HEK293T (cell line): ENCODE data around the gene SEC14L1.

Experiments used
- CTCF ChIA-PET: fragments of 350-600 bp; formaldehyde crosslinking; extraction: SDS; loops from one replicate; lab custom pipeline; 2021; ENCODE audit warnings: antibody characterized with exemption, inconsistent platforms; lab: Yijun Ruan, JAX
- POLR2A ChIA-PET: fragments of 350-600 bp; formaldehyde crosslinking; extraction: SDS; loops from one replicate; lab custom pipeline; 2020; ENCODE audit warnings: antibody characterized with exemption, inconsistent platforms; lab: Yijun Ruan, JAX
- DNase-seq: peaks from one replicate; pipeline ENCODE4 v3.0.0; 2012; ENCODE audit warnings: mixed read lengths; ENCODE audit errors: extremely low spot score
- ARNT ChIP-seq: fragments of 450-650 bp; IDR thresholded peaks from 2 replicates; pipeline ENCODE4 v1.6.1; 2017; ENCODE audit warnings: mild to moderate bottlenecking
- BHLHE40 ChIP-seq: fragments of 450-650 bp; IDR thresholded peaks from 2 replicates; pipeline ENCODE4 v1.6.1; 2016; ENCODE audit warnings: mild to moderate bottlenecking, moderate library complexity, borderline replicate concordance
- CTBP1 ChIP-seq: fragments of 450-650 bp; IDR thresholded peaks from 2 replicates; pipeline ENCODE4 v1.6.1; 2016; ENCODE audit warnings: borderline replicate concordance
- ELF4 ChIP-seq: fragments of 450-650 bp; IDR thresholded peaks from 2 replicates; pipeline ENCODE4 v1.6.1; 2017; ENCODE audit warnings: antibody characterized with exemption
- FOXA1 ChIP-seq: fragments of 450-650 bp; IDR thresholded peaks from 2 replicates; pipeline ENCODE4 v1.6.1; 2016; ENCODE audit warnings: mild to moderate bottlenecking
- FOXK2 ChIP-seq: fragments of 450-650 bp; IDR thresholded peaks from 2 replicates; pipeline ENCODE4 v1.6.1; 2016; ENCODE audit warnings: mild to moderate bottlenecking
- FOXM1 ChIP-seq: fragments of 450-650 bp; IDR thresholded peaks from 2 replicates; pipeline ENCODE4 v1.6.1; 2017; ENCODE audit warnings: mild to moderate bottlenecking, borderline replicate concordance
- HDGF ChIP-seq: fragments of 450-650 bp; IDR thresholded peaks from 2 replicates; pipeline ENCODE4 v1.6.1; 2017; ENCODE audit warnings: antibody characterized with exemption, borderline replicate concordance
- L3MBTL2 ChIP-seq: fragments of 450-650 bp; conservative IDR thresholded peaks from 2 replicates; pipeline ENCODE4 v1.6.1; 2016; ENCODE audit warnings: mild to moderate bottlenecking
- LEF1 ChIP-seq: fragments of 450-650 bp; IDR thresholded peaks from 2 replicates; pipeline ENCODE4 v1.6.1; 2017; ENCODE audit warnings: mild to moderate bottlenecking, borderline replicate concordance
- NFRKB ChIP-seq: fragments of 450-650 bp; IDR thresholded peaks from 2 replicates; pipeline ENCODE4 v1.6.1; 2016; ENCODE audit warnings: mild to moderate bottlenecking, moderate library complexity
- SP1 ChIP-seq: fragments of 450-650 bp; IDR thresholded peaks from 2 replicates; pipeline ENCODE4 v1.6.1; 2017
- SUZ12 ChIP-seq: fragments of 450-650 bp; IDR thresholded peaks from 2 replicates; pipeline ENCODE4 v1.6.1; 2016; ENCODE audit warnings: mild to moderate bottlenecking
- TARDBP ChIP-seq: fragments of 450-650 bp; IDR thresholded peaks from 2 replicates; pipeline ENCODE4 v1.6.1; 2016
- ZNF384 ChIP-seq: fragments of 450-650 bp; IDR thresholded peaks from 2 replicates; pipeline ENCODE4 v1.6.1; 2016
- TF ChIP-seq, protein P1 (sequence below): fragments of 450-650 bp; IDR thresholded peaks from 2 replicates; pipeline ENCODE4 v1.6.1; 2016

The SEC14L1 gene

DNA sequence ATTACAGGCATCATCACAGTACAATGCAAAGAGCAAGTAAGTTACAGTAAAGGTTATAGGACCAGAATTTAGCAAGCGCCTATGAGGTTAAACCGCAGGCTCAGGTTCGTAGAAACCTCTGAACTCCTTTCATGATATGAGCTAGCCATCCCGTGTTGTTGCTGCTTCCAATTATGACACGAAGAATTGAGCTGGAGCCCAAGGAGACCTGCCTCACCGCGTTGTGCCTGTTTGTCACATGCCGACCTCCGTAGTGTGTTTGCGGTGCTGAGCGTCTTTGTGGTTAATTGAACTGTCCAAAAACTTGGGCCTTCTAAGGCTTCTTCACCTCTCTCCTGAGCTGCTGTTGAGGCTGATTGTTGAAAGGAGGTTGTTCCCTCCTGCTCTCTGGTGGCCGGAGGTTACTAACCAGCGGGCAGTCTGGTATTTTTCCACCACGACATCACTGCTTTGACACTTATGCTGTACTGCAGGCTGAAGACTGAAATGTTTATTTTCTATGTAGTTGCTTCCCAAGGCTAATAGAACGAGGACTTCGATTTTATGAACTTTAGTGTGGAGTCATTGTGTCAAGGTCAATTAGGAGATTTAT is 67.5 kb downstream of the SEC14L1 start:
- peak; percentile 39 for DNase-seq
- TF ChIP-seq FOXA1 (no peak), CTBP1 (no peak), SUZ12 (no peak), TARDBP (no peak), ZNF384 (no peak), SP1 (no peak), NFRKB (no peak), HDGF (no peak), L3MBTL2 (no peak), ELF4 (no peak), FOXK2 (no peak)
- ChIA-PET POLR2A (interaction anchor here (1.7 kb wide), 1 partner anchor 68 kb away, joined by 7 read pairs; the partner anchor contains the start of gene SEC14L1), CTCF (no interaction called here)

DNA sequence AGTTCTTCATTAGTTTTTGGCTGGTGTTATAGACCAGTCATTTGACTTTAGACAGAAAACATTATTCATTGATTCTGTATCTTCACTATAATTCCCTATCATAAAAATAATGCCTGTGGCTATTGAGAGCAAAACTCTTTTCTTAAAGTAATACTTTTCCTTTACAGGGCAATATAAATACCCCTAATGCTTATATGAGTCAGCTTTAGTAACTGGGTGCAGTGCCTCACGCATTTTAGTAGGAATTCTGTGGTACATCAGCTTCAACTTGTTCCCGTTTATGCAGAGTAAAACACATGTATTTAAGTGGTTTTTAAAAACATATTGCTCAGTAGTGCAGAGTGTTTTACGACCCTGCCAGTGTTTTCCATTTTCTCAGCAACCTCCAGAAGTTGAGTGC is 68.1 kb downstream of the SEC14L1 start:
- CTCF ChIA-PET = no interaction called here
- no peak for TF ChIP-seq SP1
- TF ChIP-seq L3MBTL2 = no peak
- no peak for TF ChIP-seq FOXK2
- no peak for TF ChIP-seq ZNF384
- TF ChIP-seq LEF1 = no peak
- TF ChIP-seq FOXM1 = no peak
- TF ChIP-seq TARDBP = no peak
- TF ChIP-seq, protein P1, sequence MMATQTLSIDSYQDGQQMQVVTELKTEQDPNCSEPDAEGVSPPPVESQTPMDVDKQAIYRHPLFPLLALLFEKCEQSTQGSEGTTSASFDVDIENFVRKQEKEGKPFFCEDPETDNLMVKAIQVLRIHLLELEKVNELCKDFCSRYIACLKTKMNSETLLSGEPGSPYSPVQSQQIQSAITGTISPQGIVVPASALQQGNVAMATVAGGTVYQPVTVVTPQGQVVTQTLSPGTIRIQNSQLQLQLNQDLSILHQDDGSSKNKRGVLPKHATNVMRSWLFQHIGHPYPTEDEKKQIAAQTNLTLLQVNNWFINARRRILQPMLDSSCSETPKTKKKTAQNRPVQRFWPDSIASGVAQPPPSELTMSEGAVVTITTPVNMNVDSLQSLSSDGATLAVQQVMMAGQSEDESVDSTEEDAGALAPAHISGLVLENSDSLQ = no peak
- no peak for DNase-seq
- POLR2A ChIA-PET = interaction anchor here (1.7 kb wide), 1 partner anchor 69 kb away, joined by 7 read pairs; the partner anchor contains the start of gene SEC14L1

GRCh38 chr17:77209330-77209748 is 68.6 kb downstream of the SEC14L1 start:
- DNase-seq = no peak
- ChIA-PET CTCF (no interaction called here), POLR2A (no interaction called here)
- TF ChIP-seq, protein P1 = no peak
- TF ChIP-seq BHLHE40 (no peak), TARDBP (no peak), SP1 (no peak), FOXM1 (no peak)

DNA sequence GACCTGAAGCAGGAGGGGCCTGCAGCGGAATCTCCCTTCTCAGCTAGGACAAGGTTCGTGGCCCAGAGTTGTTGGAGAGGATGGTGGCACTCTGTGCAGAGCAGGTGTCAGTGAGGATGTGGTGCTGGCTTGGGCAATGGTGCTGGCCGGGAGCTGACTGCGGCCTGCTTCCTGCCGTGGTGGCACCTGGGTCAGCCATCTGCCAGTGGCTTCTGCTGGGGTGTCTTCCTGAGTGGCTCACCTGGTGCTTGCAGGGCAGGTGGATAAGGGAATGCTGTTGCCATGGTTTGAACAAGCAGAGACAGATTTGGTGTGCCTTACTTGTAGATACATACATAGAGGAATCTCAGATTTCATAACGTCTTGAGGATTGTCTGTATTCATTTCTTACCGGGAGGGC is 69.6 kb downstream of the SEC14L1 start:
- TF ChIP-seq BHLHE40 (no peak), NFRKB (no peak), LEF1 (no peak), ELF4 (no peak)
- ChIA-PET CTCF (no interaction called here), POLR2A (no interaction called here)
- no peak for DNase-seq

- CTCF ChIA-PET = interaction anchor here (0.5 kb wide), 1 partner anchor 123 kb away, joined by 3 read pairs; no protein-coding TSS in a partner anchor
- TF ChIP-seq FOXA1 (no peak), SUZ12 (no peak), SP1 (no peak), ZNF384 (no peak), CTBP1 (no peak), ARNT (no peak), FOXM1 (no peak), HDGF (no peak)
- no peak for DNase-seq
- POLR2A ChIA-PET = no interaction called here
Measured at GRCh38 chr17:77210946-77211541, 70.3 kb downstream of the SEC14L1 start.

- ChIA-PET CTCF (no interaction called here), POLR2A (no interaction called here)
- TF ChIP-seq ARNT (no peak), LEF1 (no peak), L3MBTL2 (no peak)
- TF ChIP-seq, protein P1 = no peak
- no peak for DNase-seq
Measured at GRCh38 chr17:77211681-77212080, 70.9 kb downstream of the SEC14L1 start.
